WI38 (cell line): ENCODE data around the gene MIER2.
"Not testable (repeated sequence)": the region's sequence is repeated elsewhere in the genome, so short reads cannot be mapped to it uniquely, and the experiment has no call there.

Experiments
- H3K4me3 ChIP-seq: 2 replicates; pipeline ENCODE4 v1.5.1; 2011; ENCODE audit warnings: low read depth, mild to moderate bottlenecking, control low read depth, low read length
- CTCF ChIP-seq: IDR thresholded peaks from 2 replicates; pipeline ENCODE4 v1.5.1; 2012; ENCODE audit warnings: low read depth, mild to moderate bottlenecking, control low read depth, low read length

Gene MIER2

GRCh38 chr19:275958-276646, 68.5 kb downstream of the MIER2 start:
- H3K4me3 ChIP-seq = no peak overlapping the region
- TF ChIP-seq CTCF = no peak

GRCh38 chr19:275000-275399, 69.6 kb downstream of the MIER2 start:
- no peak for TF ChIP-seq CTCF
- H3K4me3 ChIP-seq = no peak overlapping the region

GRCh38 chr19:273393-273792, 71.2 kb downstream of the MIER2 start:
- no peak for TF ChIP-seq CTCF
- H3K4me3 ChIP-seq = no peak overlapping the region

- TF ChIP-seq CTCF = no peak
- H3K4me3 ChIP-seq = no peak overlapping the region
Observed at GRCh38 chr19:271856-272255, 72.7 kb downstream of the MIER2 start.

GRCh38 chr19:270766-271318, 73.8 kb downstream of the MIER2 start:
- H3K4me3 ChIP-seq = not testable (repeated sequence)

- H3K4me3 ChIP-seq = no peak overlapping the region
- TF ChIP-seq CTCF = no peak
Observed at GRCh38 chr19:269241-269640, 75.4 kb downstream of the MIER2 start.

GRCh38 chr19:262125-262524, 82.5 kb downstream of the MIER2 start:
- no peak overlapping the region for H3K4me3 ChIP-seq
- no peak for TF ChIP-seq CTCF

GRCh38 chr19:256804-257203, 87.8 kb downstream of the MIER2 start:
- H3K4me3 ChIP-seq = not testable (repeated sequence)
